Fibroblast of lung (primary cell): ENCODE data around the gene TBC1D25. TPM values are rescaled to one million over a fixed set of nuclear protein-coding genes. Genes with fewer than 3 reads are reported as not detected.
A peak's percentile ranks its signal among the peaks of the same experiment; 100 is the strongest.

ENCODE experiments used
- DNase-seq, 2 donors: peaks; one replicate each; pipeline versions ENCODE4 v3.0.0 to v3.0.0-alpha.2; 2010; ENCODE audit warnings: low read depth in 2 of 2
- H2AFZ ChIP-seq: 2 replicates; pipeline ENCODE4 v1.5.1; 2012; ENCODE audit warnings: low read length, control low read depth, inconsistent platforms
- H3K27ac ChIP-seq: 2 replicates; pipeline ENCODE4 v1.5.1; 2011; ENCODE audit warnings: low read length, control low read depth; ENCODE audit not compliant: insufficient read depth
- H3K27me3 ChIP-seq: 2 replicates; pipeline ENCODE4 v1.5.1; 2011; ENCODE audit warnings: mild to moderate bottlenecking, low read length; ENCODE audit not compliant: control insufficient read depth, insufficient read depth
- H3K36me3 ChIP-seq: 2 replicates; pipeline ENCODE4 v1.5.1; 2011; ENCODE audit warnings: low read length; ENCODE audit not compliant: control insufficient read depth, insufficient read depth
- H3K4me1 ChIP-seq: 2 replicates; pipeline ENCODE4 v1.5.1; 2011; ENCODE audit warnings: low read length; ENCODE audit not compliant: control insufficient read depth, insufficient read depth; ENCODE audit errors: extremely low read depth
- H3K4me2 ChIP-seq: 2 replicates; pipeline ENCODE4 v1.5.1; 2011; ENCODE audit warnings: low read length, control low read depth; ENCODE audit not compliant: insufficient read depth; ENCODE audit errors: extremely low read depth
- H3K4me3 ChIP-seq, 4 experiments: fragments of 200-600 bp in 1 of 4; sonication (generic) in 1 of 4; replicated peaks in 1 of 4; 2 replicates each; pipeline ENCODE4 v1.5.1; 2011 to 2016; ENCODE audit warnings: low read length in 4 of 4, low read depth in 3 of 4, mild to moderate bottlenecking in 3 of 4, control low read depth in 2 of 4, inconsistent platforms in 1 of 4, mixed read lengths in 1 of 4; ENCODE audit not compliant: insufficient read depth in 1 of 4; ENCODE audit errors: control extremely low read depth in 1 of 4
- H3K79me2 ChIP-seq: 2 replicates; pipeline ENCODE4 v1.5.1; 2012; ENCODE audit warnings: mild to moderate bottlenecking, low read length, inconsistent platforms; ENCODE audit not compliant: control insufficient read depth, insufficient read depth
- H3K9ac ChIP-seq: 2 replicates; pipeline ENCODE4 v1.5.1; 2011; ENCODE audit warnings: mild to moderate bottlenecking, low read length, control low read depth; ENCODE audit not compliant: insufficient read depth
- H3K9me3 ChIP-seq: 2 replicates; pipeline ENCODE4 v1.5.1; 2012; ENCODE audit warnings: low read depth, low read length; ENCODE audit not compliant: control insufficient read depth, insufficient read depth
- H4K20me1 ChIP-seq: 2 replicates; pipeline ENCODE4 v1.5.1; 2011; ENCODE audit warnings: low read length; ENCODE audit not compliant: control insufficient read depth, insufficient read depth; ENCODE audit errors: extremely low read depth
- CTCF ChIP-seq, 2 donors: IDR thresholded peaks in 1 of 2; conservative IDR thresholded peaks in 1 of 2; 1 replicate in 1 of 2; 2 replicates in 1 of 2; pipeline ENCODE4 v1.5.1; 2011 to 2012; ENCODE audit warnings: low read length in 2 of 2, control low read depth in 1 of 2, inconsistent platforms in 1 of 2, low read depth in 1 of 2, mild to moderate bottlenecking in 1 of 2
- EZH2 ChIP-seq: IDR thresholded peaks from 2 replicates; pipeline ENCODE4 v1.5.1; 2012; ENCODE audit warnings: low read length, control low read depth, mild to moderate bottlenecking; ENCODE audit errors: missing control alignments
- polyA plus RNA-seq, 2 donors: library from polyadenylated mRNA; depleted of rRNA in 1 of 2; stranded (reverse) in 1 of 2; unstranded in 1 of 2; fragments of >200 nt; gene quantifications; 2 replicates each; pipeline ENCODE4 v1.2.1, GENCODE V29; 2011 to 2012; ENCODE audit warnings: missing spikeins in 1 of 2
- total RNA-seq: library from RNA; depleted of rRNA; stranded (reverse); fragments of >200 nt; gene quantifications from 2 replicates; pipeline ENCODE4 v1.2.1, GENCODE V29; 2014

Gene TBC1D25
- total and polyA plus RNA-seq, 2 donors (not counting 1 experiment from before 2014, with no cell fraction given): 5.1 to 8.5 TPM

DNA sequence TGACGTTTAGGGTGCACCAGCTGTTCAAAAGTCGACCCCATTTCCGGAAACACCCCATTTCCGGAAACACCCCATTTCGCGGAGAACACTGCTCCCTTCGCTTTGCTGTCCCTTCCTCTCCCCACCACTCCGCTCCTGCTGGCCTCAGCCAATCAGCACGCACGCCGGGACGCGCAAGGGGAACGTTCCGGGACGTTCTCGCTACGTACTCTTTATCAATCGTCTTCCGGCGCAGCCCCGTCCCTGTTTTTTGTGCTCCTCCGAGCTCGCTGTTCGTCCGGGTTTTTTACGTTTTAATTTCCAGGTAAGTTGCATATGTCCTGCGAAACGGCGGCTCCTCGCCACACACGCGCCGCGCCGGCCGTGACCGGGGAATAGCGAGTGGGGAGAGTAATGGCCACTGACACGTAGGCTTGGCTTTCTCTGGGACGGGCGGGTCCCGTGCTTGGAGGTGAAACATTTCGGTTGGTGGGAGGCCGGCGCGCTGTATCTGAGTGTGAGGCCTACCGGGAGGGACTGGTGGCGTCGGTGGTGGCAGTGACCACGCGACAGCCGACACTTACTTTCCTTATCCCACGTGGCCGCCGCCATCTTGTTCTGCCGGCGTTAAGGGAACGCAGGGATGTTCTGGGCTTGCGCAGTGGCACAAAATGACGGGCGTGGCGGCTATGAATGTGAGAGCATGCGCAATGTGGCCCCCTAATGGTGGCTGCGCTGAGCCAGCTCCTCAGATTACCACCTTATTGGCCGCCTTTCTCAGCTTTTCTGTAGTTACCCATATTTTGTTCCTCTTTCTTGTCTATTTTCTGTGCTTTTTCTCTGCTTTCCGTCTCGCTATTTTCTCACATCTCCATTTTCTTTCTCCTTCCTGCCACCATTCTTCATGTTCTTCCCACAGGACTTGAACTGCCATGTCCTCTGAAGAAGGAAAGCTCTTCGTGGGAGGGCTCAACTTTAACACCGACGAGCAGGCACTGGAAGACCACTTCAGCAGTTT lies 35.1 kb downstream of the TBC1D25 start, which contains the start of gene RBM3:
Gene RBM3 (plus strand): TSS at position 215 of the 997 bp plus-strand sequence. CDS start 697 bp downstream, at position 912.
- Histone ChIP-seq H3K27ac (peak within 1 kb of the TSS; percentile 99), H3K9me3 (no peaks in the 10 kb centered on the region), H3K4me2 (peak within 1 kb of the TSS; percentile 90), H3K79me2 (peaks cover 25% of the 10 kb centered on the region), H3K36me3 (peaks cover 13% of the 10 kb centered on the region), H3K27me3 (no peaks in the 10 kb centered on the region), H3K9ac (peak within 1 kb of the TSS; percentile 100), H2AFZ (peak within 1 kb of the TSS; percentile 54), H3K4me1 (peaks cover 2% of the 10 kb centered on the region), H4K20me1 (no peaks in the 10 kb centered on the region), H3K4me3 (peak within 1 kb of the TSS; percentile 72 to 97 (median 78))
- no peak for TF ChIP-seq EZH2
- TF ChIP-seq CTCF (conservative IDR thresholded peaks at IDR 0.05 in 1 of 2, IDR thresholded peaks at IDR 0.05 in 1 of 2; ENCODE audit: low read depth in 1 of 2, low read length in 2 of 2): peak; percentile 28 to 41
- DNase-seq: peak; percentile 91 to 95

DNA sequence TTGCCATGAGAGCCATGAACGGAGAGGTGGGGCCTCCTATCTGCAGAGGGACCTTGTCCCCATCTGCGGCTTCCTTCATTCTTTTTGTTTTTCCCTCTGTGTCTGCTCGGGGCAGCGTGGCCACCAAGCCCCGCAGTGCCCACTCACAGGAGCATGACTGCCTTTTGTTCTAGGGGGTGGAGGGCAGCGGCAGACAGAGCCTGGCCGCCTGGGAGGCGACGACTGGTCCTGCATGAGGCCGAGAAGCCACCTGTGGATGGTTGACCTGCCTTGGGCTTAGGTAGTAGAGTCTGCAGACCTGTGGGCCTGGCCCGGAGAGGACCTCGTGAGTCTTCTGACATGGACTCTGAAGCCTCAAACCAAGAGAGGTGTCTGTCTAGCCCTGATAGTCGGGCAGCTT lies 36.1 kb downstream of the TBC1D25 start:
- Histone ChIP-seq H4K20me1 (no peaks in the 10 kb centered on the region), H3K79me2 (peaks cover 25% of the 10 kb centered on the region), H3K27ac (peak overlapping the region; percentile 99), H3K27me3 (no peaks in the 10 kb centered on the region), H3K9me3 (no peaks in the 10 kb centered on the region), H3K36me3 (peaks cover 13% of the 10 kb centered on the region), H3K9ac (peak overlapping the region; percentile 100), H3K4me3 (peak overlapping the region; percentile 72 to 97 (median 78)), H3K4me1 (peaks cover 2% of the 10 kb centered on the region), H3K4me2 (peak overlapping the region; percentile 90), H2AFZ (no peak overlapping the region)
- no peak for TF ChIP-seq EZH2
- no peak for TF ChIP-seq CTCF (conservative IDR thresholded peaks at IDR 0.05 in 1 of 2, IDR thresholded peaks at IDR 0.05 in 1 of 2; ENCODE audit: low read depth in 1 of 2, low read length in 2 of 2)
- no peak for DNase-seq

GRCh38 chrX:48576108-48576507 lies 36.6 kb downstream of the TBC1D25 start:
- H3K9me3 ChIP-seq: no peaks in the 10 kb centered on the region
- peaks cover 25% of the 10 kb centered on the region for H3K79me2 ChIP-seq
- no peaks in the 10 kb centered on the region for H4K20me1 ChIP-seq
- H3K4me2 ChIP-seq: peak overlapping the region; percentile 90
- H3K27ac ChIP-seq: peak overlapping the region; percentile 99
- H2AFZ ChIP-seq: no peak overlapping the region
- no peaks in the 10 kb centered on the region for H3K27me3 ChIP-seq
- no peak for TF ChIP-seq CTCF (conservative IDR thresholded peaks at IDR 0.05 in 1 of 2, IDR thresholded peaks at IDR 0.05 in 1 of 2; ENCODE audit: low read depth in 1 of 2, low read length in 2 of 2)
- TF ChIP-seq EZH2: no peak
- H3K36me3 ChIP-seq: peaks cover 13% of the 10 kb centered on the region
- H3K9ac ChIP-seq: no peak overlapping the region
- no peak for DNase-seq
- peaks cover 2% of the 10 kb centered on the region for H3K4me1 ChIP-seq
- peak overlapping the region; percentile 72 to 97 (median 78) for H3K4me3 ChIP-seq
